ENCODE data around the gene CEP44.
"Not testable (repeated sequence)": the region's sequence is repeated elsewhere in the genome, so short reads cannot be mapped to it uniquely, and the experiment has no call there.

Gene CEP44

DNA sequence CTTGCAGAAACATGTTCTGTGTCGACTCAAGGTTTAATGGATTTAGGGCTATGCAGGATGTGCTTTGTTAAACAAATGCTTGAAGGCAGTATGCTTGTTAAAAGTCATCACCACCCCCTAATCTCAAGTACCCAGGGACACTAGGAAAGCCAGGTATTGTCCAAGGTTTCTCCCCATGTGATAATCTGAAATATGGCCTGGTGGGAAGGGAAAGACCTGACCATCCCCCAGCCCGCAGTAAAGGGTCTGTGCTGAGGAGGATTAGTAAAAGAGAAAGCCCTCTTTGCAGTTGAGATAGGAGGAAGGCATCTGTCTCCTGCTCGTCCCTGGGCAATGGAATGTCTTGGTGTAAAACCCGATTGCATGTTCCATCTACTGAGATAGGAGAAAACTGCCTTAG lies 96.5 kb downstream of the CEP44 start:
- DNase-seq; intact Hi-C loops (cut with DNase I): not testable (repeated sequence)

DNA sequence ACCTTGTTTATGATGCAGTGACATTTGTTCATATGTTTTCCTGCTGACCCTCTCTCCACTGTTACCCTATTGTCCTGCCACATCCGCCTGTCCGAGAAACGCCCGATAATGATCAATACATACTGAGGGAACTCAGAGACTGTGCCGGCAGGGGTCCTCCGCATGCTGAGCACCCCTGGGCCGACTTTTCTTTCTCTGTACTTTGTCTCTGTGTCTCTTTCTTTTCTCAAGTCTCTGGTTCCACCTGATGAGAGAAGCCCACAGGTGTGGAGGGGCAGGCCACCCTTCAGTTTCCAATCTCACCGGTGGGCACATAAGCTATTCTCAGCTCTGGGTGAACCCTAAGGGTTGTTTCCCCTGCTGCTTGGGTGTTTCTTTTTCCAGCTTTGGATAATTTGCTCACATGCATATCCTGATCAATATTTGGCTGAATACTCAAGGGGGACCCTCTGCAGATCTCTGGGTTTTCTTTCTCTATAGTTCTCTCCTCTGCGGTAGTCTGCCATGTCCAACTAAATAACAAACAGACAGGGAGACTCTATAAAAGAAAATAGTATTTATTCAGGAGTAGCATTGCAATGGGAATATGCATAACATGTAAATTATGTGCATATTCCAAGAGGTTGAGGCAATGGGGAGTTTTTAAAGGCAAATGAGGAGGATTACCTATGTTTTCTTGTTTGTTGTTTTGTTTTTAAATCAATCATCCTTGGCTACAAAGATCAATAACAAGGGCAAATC lies 97.2 kb downstream of the CEP44 start:
- no peak for DNase-seq
- intact Hi-C loops (cut with DNase I) = no loop called here

DNA sequence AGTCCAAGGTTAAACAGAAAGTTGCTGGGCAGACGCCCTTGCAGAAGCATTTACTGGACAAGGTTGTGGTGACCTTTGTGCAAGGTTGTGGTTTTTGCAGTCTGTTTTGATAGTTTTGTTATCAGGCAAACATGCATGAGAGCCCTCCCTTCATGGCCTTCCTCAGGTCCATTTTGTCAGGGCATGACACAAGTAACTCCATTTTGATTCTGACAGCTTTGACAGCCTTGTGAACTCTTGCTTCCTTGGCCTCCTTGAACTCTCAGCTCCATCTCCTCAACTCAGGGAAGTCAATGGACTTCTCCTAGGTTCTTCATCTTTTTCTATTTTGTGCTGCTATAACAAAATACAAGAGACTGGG lies 97.7 kb downstream of the CEP44 start:
- no peak for DNase-seq
- intact Hi-C loops (cut with DNase I) = no loop called here

Measured in posterior cingulate gyrus (tissue), 11 donors.